Measurements from ENCODE around the gene SNCG. TPM values are rescaled to one million over a fixed set of nuclear protein-coding genes. Genes with fewer than 3 reads are reported as not detected.
A peak's percentile ranks its signal among the peaks of the same experiment; 100 is the strongest.
"Not testable (repeated sequence)": the region's sequence is repeated elsewhere in the genome, so short reads cannot be mapped to it uniquely, and the experiment has no call there.

The SNCG gene
- 0.59 and 1.6 TPM in 2 replicates for total RNA-seq (2014; rRNA removed; shearing (Covaris generic))

GRCh38 chr10:86958116-86958900 lies at the start of gene SNCG:
Gene SNCG, plus strand, starts transcription at chr10:86958599. Its CDS starts 99 bp downstream, at chr10:86958698.
- DNase-seq (ENCODE audit: low read depth), result no peak

GRCh38 chr10:86914734-86915133 lies 43.7 kb upstream of the SNCG start:
- no peak for DNase-seq (ENCODE audit: low read depth)

- DNase-seq (ENCODE audit: low read depth), result peak; percentile 50
These were observed 40.4 kb upstream of the SNCG start for GRCh38 chr10:86918022-86918471.

GRCh38 chr10:86922553-86922961 lies 35.8 kb upstream of the SNCG start:
- DNase-seq (ENCODE audit: low read depth), result no peak

- DNase-seq (ENCODE audit: low read depth), result no peak
These were observed 28.7 kb upstream of the SNCG start for GRCh38 chr10:86929468-86930380.

GRCh38 chr10:86931872-86932271 lies 26.5 kb upstream of the SNCG start:
- no peak for DNase-seq (ENCODE audit: low read depth)

GRCh38 chr10:86932674-86933073 lies 25.7 kb upstream of the SNCG start:
- no peak for DNase-seq (ENCODE audit: low read depth)

GRCh38 chr10:86934162-86934711 lies 24.2 kb upstream of the SNCG start:
- not testable (repeated sequence) for DNase-seq (ENCODE audit: low read depth)

GRCh38 chr10:86936661-86937501 lies 21.5 kb upstream of the SNCG start:
- DNase-seq (ENCODE audit: low read depth), result peak; percentile 56

GRCh38 chr10:86937502-86938154 lies 20.8 kb upstream of the SNCG start:
- DNase-seq (ENCODE audit: low read depth), result no peak

- DNase-seq (ENCODE audit: low read depth), result no peak
These were observed 20.1 kb upstream of the SNCG start for GRCh38 chr10:86938260-86938659.

GRCh38 chr10:86940076-86940475 lies 18.3 kb upstream of the SNCG start:
- not testable (repeated sequence) for DNase-seq (ENCODE audit: low read depth)

- DNase-seq (ENCODE audit: low read depth), result no peak
These were observed 17.7 kb upstream of the SNCG start for GRCh38 chr10:86940677-86941076.

GRCh38 chr10:86941426-86941825 lies 17.0 kb upstream of the SNCG start:
- DNase-seq (ENCODE audit: low read depth), result no peak

GRCh38 chr10:86941991-86942421 lies 16.4 kb upstream of the SNCG start:
- DNase-seq (ENCODE audit: low read depth), result no peak

- DNase-seq (ENCODE audit: low read depth), result peak; percentile 20
These were observed 15.7 kb upstream of the SNCG start for GRCh38 chr10:86942441-86943315.

- DNase-seq (ENCODE audit: low read depth), result no peak
These were observed 14.9 kb upstream of the SNCG start for GRCh38 chr10:86943316-86944030.

GRCh38 chr10:86944031-86944419 lies 14.4 kb upstream of the SNCG start:
- no peak for DNase-seq (ENCODE audit: low read depth)

- peak; percentile 39 for DNase-seq (ENCODE audit: low read depth)
These were observed 13.9 kb upstream of the SNCG start for GRCh38 chr10:86944471-86944870.

Measured in RPMI7951 (cell line).